GM10266 (cell line): ENCODE results near the gene CALCOCO2.

ENCODE experiments used
- DNase-seq: peaks from one replicate; pipeline ENCODE4 v3.0.0; 2012; ENCODE audit errors: extremely low spot score
- TF ChIP-seq, protein P1 (sequence below): IDR thresholded peaks from 2 replicates; pipeline ENCODE4 v1.5.1; 2012; ENCODE audit warnings: mild to moderate bottlenecking, low read depth; ENCODE audit not compliant: control insufficient read depth, insufficient read depth; ENCODE audit errors: missing control alignments

The CALCOCO2 gene

DNA sequence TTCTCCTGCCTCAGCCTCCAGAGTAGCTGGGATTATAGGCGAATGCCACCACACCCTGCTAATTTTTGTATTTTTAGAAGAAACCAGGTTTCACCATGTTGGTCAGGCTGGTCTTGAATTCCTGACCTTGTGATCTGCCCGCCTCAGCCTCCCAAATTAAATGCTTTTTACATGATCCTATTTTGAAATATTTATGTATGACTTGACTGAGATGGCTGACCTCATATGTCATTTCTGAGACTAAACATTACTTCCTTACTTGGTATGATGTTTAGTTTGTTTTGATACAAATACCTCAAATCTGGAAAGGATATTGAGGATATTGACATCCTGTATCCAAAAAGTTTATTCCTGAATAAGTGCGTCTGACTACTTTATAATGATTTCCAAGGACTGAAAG is 11.9 kb downstream of the CALCOCO2 start:
- TF ChIP-seq, protein P1, sequence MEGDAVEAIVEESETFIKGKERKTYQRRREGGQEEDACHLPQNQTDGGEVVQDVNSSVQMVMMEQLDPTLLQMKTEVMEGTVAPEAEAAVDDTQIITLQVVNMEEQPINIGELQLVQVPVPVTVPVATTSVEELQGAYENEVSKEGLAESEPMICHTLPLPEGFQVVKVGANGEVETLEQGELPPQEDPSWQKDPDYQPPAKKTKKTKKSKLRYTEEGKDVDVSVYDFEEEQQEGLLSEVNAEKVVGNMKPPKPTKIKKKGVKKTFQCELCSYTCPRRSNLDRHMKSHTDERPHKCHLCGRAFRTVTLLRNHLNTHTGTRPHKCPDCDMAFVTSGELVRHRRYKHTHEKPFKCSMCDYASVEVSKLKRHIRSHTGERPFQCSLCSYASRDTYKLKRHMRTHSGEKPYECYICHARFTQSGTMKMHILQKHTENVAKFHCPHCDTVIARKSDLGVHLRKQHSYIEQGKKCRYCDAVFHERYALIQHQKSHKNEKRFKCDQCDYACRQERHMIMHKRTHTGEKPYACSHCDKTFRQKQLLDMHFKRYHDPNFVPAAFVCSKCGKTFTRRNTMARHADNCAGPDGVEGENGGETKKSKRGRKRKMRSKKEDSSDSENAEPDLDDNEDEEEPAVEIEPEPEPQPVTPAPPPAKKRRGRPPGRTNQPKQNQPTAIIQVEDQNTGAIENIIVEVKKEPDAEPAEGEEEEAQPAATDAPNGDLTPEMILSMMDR: no peak
- DNase-seq: no peak

DNA sequence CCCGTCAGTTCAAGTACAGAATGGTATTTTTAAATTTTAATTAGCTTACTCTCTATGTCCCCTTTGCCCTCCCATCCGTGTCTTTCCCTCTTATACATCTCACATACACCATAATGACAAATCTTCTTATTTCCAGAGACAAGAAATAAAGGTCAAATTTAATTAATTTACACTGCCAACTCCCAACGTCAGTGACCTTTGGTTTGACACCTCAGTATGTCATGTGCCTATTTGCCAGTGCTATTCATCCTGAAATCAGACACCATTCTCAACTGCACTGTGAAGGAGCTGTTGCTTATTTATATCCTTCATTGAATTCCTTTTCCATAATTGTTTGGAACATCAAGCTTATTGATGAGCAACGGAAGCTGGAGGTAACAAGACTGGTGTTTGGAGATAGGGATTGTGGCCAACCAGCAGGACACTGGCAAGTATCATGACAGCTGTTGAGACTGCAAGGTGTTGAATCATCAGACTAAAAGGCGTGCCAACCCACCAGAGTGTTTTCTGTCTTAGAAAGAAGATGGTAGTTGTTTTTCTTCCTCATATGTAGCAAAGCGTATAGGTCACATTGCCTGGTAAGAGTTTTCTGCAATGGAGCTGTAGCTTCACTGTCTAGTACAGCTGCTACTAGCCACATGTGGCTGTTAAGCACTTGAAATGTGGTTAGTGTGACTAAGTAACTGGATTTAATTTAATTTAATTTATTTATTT is 12.5 kb downstream of the CALCOCO2 start:
- DNase-seq: no peak
- TF ChIP-seq, protein P1: no peak

DNA sequence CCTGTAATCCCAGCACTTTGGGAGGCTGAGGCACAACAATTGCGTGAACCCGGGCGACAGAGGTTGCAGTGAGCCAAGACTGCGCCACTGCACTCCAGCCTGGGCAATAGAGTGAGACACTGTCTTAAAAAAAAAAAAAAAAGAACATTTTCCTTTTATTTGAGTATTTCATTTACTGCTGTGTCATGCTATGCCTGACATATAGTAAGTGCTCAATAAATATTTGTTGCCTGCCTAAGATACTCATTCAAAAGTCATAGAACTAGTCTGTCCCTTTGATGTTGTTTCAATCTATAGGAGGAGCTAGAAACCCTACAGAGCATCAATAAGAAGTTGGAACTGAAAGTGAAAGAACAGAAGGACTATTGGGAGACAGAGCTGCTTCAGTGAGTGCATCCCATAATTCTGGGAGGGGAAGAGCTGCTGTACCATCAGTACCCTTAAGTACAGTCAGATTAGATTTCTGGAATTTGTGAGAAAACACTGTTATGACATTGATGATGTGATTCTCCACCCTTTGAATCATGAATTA is 20.0 kb downstream of the CALCOCO2 start:
- TF ChIP-seq, protein P1: no peak
- DNase-seq: no peak

DNA sequence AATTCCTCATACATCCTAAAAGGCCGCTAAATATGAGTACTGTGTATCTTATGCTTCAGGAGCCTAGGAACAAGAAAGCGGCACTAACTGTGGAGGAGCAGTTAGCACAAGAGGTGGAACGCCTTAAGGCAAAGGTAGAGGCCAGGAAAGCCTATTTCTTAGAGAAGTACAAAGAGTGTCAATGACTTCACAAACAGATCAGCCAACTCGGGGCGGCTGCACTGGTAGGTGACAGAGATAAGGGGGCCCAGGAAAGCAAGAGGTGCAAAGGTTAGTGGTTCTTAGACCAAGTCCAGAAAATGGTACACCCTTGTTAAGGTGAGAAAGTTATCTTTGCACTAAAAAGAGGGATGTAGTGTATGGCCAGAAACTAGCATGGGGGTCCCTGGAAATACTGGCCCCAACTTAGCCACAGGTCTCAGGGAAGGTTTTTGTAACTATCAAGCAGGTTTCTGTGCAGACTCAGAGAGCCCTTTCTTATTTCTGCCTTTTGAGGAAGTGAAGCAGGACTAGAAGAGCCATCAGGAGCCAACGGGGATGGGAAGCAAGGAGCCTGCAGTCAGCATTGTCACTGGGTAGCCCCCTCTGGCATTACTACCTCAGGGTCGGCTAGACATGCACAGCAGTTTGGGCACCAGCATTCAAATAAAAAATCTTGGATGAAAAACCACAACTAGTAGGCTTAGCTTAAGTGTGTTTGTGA is 24.1 kb downstream of the CALCOCO2 start:
- no peak for DNase-seq
- TF ChIP-seq, protein P1: no peak

DNA sequence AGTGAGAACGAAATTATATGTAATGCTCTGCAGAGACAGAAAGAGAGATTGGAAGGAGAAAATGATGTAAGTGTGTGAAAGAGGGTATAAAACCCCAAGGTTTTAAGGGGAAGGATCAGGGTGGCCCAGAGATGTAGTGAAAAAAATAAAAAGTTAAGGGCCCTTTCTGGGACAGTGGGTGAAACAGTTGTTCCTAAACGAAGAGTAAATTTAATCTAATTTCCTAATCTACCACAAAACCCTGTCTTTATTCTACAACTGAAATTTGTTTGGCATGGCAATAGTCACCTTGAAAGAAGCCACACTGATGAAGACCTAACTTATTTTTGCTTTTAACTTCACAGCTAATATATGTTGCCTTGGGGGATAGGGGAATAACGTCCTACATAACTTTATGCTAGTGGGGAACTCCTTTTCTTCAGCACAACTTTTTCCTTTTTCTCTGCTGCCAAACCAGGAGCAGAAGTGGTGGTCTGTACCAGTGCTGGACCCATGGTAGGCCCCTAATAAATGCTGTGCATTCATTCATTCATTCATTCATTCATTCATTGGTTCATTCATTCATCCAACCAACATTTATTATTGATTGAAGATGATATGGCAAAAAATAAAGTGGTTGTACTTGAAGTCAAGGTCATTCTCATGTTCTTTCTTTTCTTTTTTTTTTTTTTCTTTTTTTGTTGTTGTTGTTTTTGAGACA is 25.4 kb downstream of the CALCOCO2 start:
- TF ChIP-seq, protein P1: no peak
- no peak for DNase-seq

DNA sequence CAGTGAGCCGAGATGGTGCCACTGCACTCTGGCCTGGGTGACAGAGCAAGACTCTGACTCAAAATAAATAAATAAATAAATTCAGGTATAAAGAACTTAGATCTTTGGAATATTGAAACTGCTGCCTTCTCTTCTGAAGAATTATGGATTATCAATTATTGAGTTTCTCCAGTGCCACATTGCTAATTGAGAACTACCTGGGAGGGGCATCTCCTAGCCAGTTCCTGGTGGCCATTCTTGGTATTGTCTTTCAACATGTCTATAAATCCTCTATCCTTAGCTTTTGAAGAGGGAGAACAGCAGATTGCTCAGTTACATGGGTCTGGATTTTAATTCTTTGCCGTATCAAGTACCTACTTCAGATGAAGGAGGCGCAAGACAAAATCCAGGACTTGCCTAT is 29.2 kb downstream of the CALCOCO2 start:
- no peak for DNase-seq
- TF ChIP-seq, protein P1: no peak
